ENCODE results near the gene RNF215. TPM values are rescaled to one million over a fixed set of nuclear protein-coding genes. Genes with fewer than 3 reads are reported as not detected.

RNF215 gene
- total RNA-seq, 1 donor from 2014 or later, result 10.5 TPM

GRCh38 chr22:30398685-30399680 lies 11.8 kb upstream of the RNF215 start:
- intact Hi-C loops (cut with DNase I), result no loop called here

GRCh38 chr22:30397656-30398635 lies 10.7 kb upstream of the RNF215 start:
- intact Hi-C loops (cut with DNase I), result no loop called here
- DNase-seq (ENCODE audit: low spot score), result no peak

More at GRCh38 chr22:30398685-30399680, 11.8 kb upstream of the RNF215 start:
- DNase-seq (ENCODE audit: low spot score), result no peak

GRCh38 chr22:30396871-30397655 lies 9.9 kb upstream of the RNF215 start, which contains the start of gene SEC14L2:
SEC14L2 (plus strand) TSS chr22:30397018; CDS start chr22:30397117, 99 bp downstream.
- intact Hi-C loops (cut with DNase I), result no loop called here

GRCh38 chr22:30393885-30394284 lies 6.7 kb upstream of the RNF215 start:
- intact Hi-C loops (cut with DNase I), result loop anchor here (5.0 kb wide), 1 partner anchor 88 kb away; no protein-coding TSS in a partner anchor

More at GRCh38 chr22:30396871-30397655, 9.9 kb upstream of the RNF215 start, which contains the start of gene SEC14L2:
- peak; percentile 79 for DNase-seq (ENCODE audit: low spot score)

GRCh38 chr22:30393322-30393680 lies 6.1 kb upstream of the RNF215 start:
- intact Hi-C loops (cut with DNase I), result loop anchor here (5.0 kb wide), 1 partner anchor 89 kb away; no protein-coding TSS in a partner anchor
- no peak for DNase-seq (ENCODE audit: low spot score)

More at GRCh38 chr22:30393885-30394284, 6.7 kb upstream of the RNF215 start:
- DNase-seq (ENCODE audit: low spot score), result no peak

- intact Hi-C loops (cut with DNase I), result loop anchor here (5.0 kb wide), 1 partner anchor 90 kb away; no protein-coding TSS in a partner anchor
- DNase-seq (ENCODE audit: low spot score), result no peak
Observed at GRCh38 chr22:30392661-30393321, 5.6 kb upstream of the RNF215 start.

GRCh38 chr22:30390974-30391691 lies 3.9 kb upstream of the RNF215 start:
- intact Hi-C loops (cut with DNase I), result loop anchor here (5.0 kb wide), 1 partner anchor 91 kb away; no protein-coding TSS in a partner anchor
- no peak for DNase-seq (ENCODE audit: low spot score)

- no peak for DNase-seq (ENCODE audit: low spot score)
- intact Hi-C loops (cut with DNase I), result loop anchor here (1.0 to 5.0 kb wide), 4 partner anchors 59 to 279 kb away; partner anchors contain the start of gene TBC1D10A
Observed at GRCh38 chr22:30386608-30386959, 627 bp downstream of the RNF215 start.

GRCh38 chr22:30385942-30386341 lies 1.3 kb downstream of the RNF215 start:
- no peak for DNase-seq (ENCODE audit: low spot score)
- intact Hi-C loops (cut with DNase I), result loop anchor here (1.0 to 5.0 kb wide), 4 partner anchors 59 to 279 kb away; partner anchors contain the start of gene TBC1D10A

- no peak for DNase-seq (ENCODE audit: low spot score)
- intact Hi-C loops (cut with DNase I), result no loop called here
Observed at GRCh38 chr22:30383061-30383460, 4.2 kb downstream of the RNF215 start.

- no peak for DNase-seq (ENCODE audit: low spot score)
- intact Hi-C loops (cut with DNase I), result no loop called here
Observed at GRCh38 chr22:30382340-30382739, 4.9 kb downstream of the RNF215 start.

GRCh38 chr22:30381264-30381663 lies 5.9 kb downstream of the RNF215 start:
- DNase-seq (ENCODE audit: low spot score), result no peak
- intact Hi-C loops (cut with DNase I), result no loop called here

GRCh38 chr22:30380011-30380410 lies 7.2 kb downstream of the RNF215 start:
- DNase-seq (ENCODE audit: low spot score), result no peak
- intact Hi-C loops (cut with DNase I), result no loop called here

- intact Hi-C loops (cut with DNase I), result no loop called here
- DNase-seq (ENCODE audit: low spot score), result no peak
Observed at GRCh38 chr22:30375312-30375849, 11.8 kb downstream of the RNF215 start.

GRCh38 chr22:30373331-30374325 lies 13.6 kb downstream of the RNF215 start:
- intact Hi-C loops (cut with DNase I), result no loop called here
- no peak for DNase-seq (ENCODE audit: low spot score)

- intact Hi-C loops (cut with DNase I), result no loop called here
- no peak for DNase-seq (ENCODE audit: low spot score)
Observed at GRCh38 chr22:30372915-30373314, 14.3 kb downstream of the RNF215 start.

Data from cardiac septum (tissue), 1 donor.